Endothelial cell of umbilical vein (primary cell): ENCODE results near the gene MOK. TPM values are rescaled to one million over a fixed set of nuclear protein-coding genes. Genes with fewer than 3 reads are reported as not detected.

Experiments
- BruUV-seq: library from RNA; stranded (reverse); fragments of 400-500 nt; replicated peaks from 2 replicates; lab custom pipeline; 2021; lab: Mats Ljungman, UMichigan
- CTCF ChIA-PET: fragments of 300-600, 350-600 bp; sonication (Branson Sonifier 250); formaldehyde crosslinking; loops from one replicate; lab custom pipeline; 2021; ENCODE audit warnings: antibody characterized with exemption, inconsistent platforms; lab: Charles Lee
- POLR2A ChIA-PET: fragments of 300-600, 350-600 bp; sonication (Branson Sonifier 250); formaldehyde crosslinking; loops from one replicate; lab custom pipeline; 2021; ENCODE audit warnings: antibody characterized with exemption, inconsistent platforms; lab: Charles Lee
- DNase-seq: peaks from one replicate; pipeline ENCODE4 v3.0.0-alpha.2; 2011; ENCODE audit warnings: low read depth, low spot score
- FAIRE-seq: peaks from 2 replicates; lab custom pipeline; 2011; peaks lifted over from hg19 to GRCh38; lab: Jason Lieb, UNC
- H2AFZ ChIP-seq: 2 replicates; pipeline ENCODE4 v1.6.0; 2012; ENCODE audit warnings: low read depth, low read length, control low read depth, inconsistent platforms
- H3K27ac ChIP-seq: 2 replicates; pipeline ENCODE4 v1.5.1; 2011; ENCODE audit warnings: low read depth, mild to moderate bottlenecking, control low read depth, low read length, moderate library complexity; ENCODE audit not compliant: insufficient read depth
- H3K27me3 ChIP-seq, 2 experiments: 2 replicates each; pipeline versions ENCODE4 v1.6.0 to v1.6.1; 2011; ENCODE audit warnings: low read length in 2 of 2, mixed read lengths in 1 of 2; ENCODE audit not compliant: control insufficient read depth in 2 of 2, insufficient read depth in 2 of 2
- H3K36me3 ChIP-seq, 2 experiments: 2 replicates in 1 of 2; 3 replicates in 1 of 2; pipeline ENCODE4 v1.5.1; 2011; ENCODE audit warnings: low read length in 2 of 2, mild to moderate bottlenecking in 1 of 2, moderate library complexity in 1 of 2; ENCODE audit not compliant: control insufficient read depth in 2 of 2, insufficient read depth in 2 of 2; ENCODE audit errors: extremely low read depth in 1 of 2
- H3K4me1 ChIP-seq: 3 replicates; pipeline ENCODE4 v1.5.1; 2011; ENCODE audit warnings: mild to moderate bottlenecking, low read length; ENCODE audit not compliant: control insufficient read depth, insufficient read depth; ENCODE audit errors: extremely low read depth
- H3K4me2 ChIP-seq: 2 replicates; pipeline ENCODE4 v1.6.1; 2011; ENCODE audit warnings: low read length, control low read depth, mixed read lengths; ENCODE audit not compliant: insufficient read depth
- H3K4me3 ChIP-seq, 3 experiments: fragments of 200-600 bp in 1 of 3; sonication (generic), shearing (Covaris generic) in 1 of 3; replicated peaks in 1 of 3; 2 replicates each; pipeline ENCODE4 v1.5.1; 2011 to 2016; ENCODE audit warnings: control low read depth in 3 of 3, low read length in 3 of 3, mild to moderate bottlenecking in 2 of 3, inconsistent platforms in 1 of 3, low read depth in 1 of 3, moderate library complexity in 1 of 3; ENCODE audit not compliant: insufficient read depth in 1 of 3
- H3K79me2 ChIP-seq: 2 replicates; pipeline ENCODE4 v1.6.0; 2012; ENCODE audit warnings: low read length, inconsistent platforms; ENCODE audit not compliant: control insufficient read depth, insufficient read depth
- H3K9ac ChIP-seq: replicated peaks from 2 replicates; pipeline ENCODE3; 2011; ENCODE audit warnings: low read length, control low read depth; ENCODE audit not compliant: insufficient read depth; ENCODE audit errors: extremely low read depth
- H3K9me1 ChIP-seq: replicated peaks from 3 replicates; pipeline ENCODE4 v1.6.0; 2011; ENCODE audit warnings: mild to moderate bottlenecking, low read length; ENCODE audit not compliant: control insufficient read depth, insufficient read depth; ENCODE audit errors: extremely low read depth
- H3K9me3 ChIP-seq: replicated peaks from 2 replicates; pipeline ENCODE4 v1.5.1; 2012; ENCODE audit warnings: low read length, inconsistent platforms; ENCODE audit not compliant: control insufficient read depth, insufficient read depth
- H4K20me1 ChIP-seq: replicated peaks from 2 replicates; pipeline ENCODE3; 2011; ENCODE audit warnings: mild to moderate bottlenecking, low read length; ENCODE audit not compliant: control insufficient read depth, insufficient read depth; ENCODE audit errors: extremely low read depth
- GATA2 ChIP-seq: IDR thresholded peaks from 2 replicates; pipeline ENCODE4 v1.7.0; 2011; ENCODE audit warnings: low read depth, mild to moderate bottlenecking, moderate library complexity, mixed read lengths, low read length; ENCODE audit not compliant: insufficient read length, insufficient read depth
- JUN ChIP-seq: IDR thresholded peaks from 2 replicates; pipeline ENCODE4 v1.6.1; 2011; ENCODE audit warnings: borderline replicate concordance, low read depth; ENCODE audit not compliant: insufficient read length, insufficient read depth
- POLR2A ChIP-seq: IDR thresholded peaks from 2 replicates; pipeline ENCODE4 v1.6.1; 2012; ENCODE audit warnings: low read depth, mild to moderate bottlenecking, control low read depth, low read length
- POLR2AphosphoS5 ChIP-seq: IDR thresholded peaks from 2 replicates; pipeline ENCODE4 v1.6.1; 2012; ENCODE audit warnings: low read depth, mild to moderate bottlenecking, control low read depth, low read length, moderate library complexity; ENCODE audit not compliant: insufficient read depth
- dilution Hi-C: fragments of 300-500 bp; cut with MboI; formaldehyde crosslinking; loops from one replicate; pipeline ENCODE4 v1.15.0; 2019; ENCODE audit warnings: low sequenced_read_pairs; ENCODE audit not compliant: extremely low pct_ligation_motif_present
- intact Hi-C: fragments of 100-400 bp; cut with micrococcal nuclease; formaldehyde crosslinking; loops from one replicate; pipeline ENCODE4 v1.10.0; 2022
- polyA plus RNA-seq, 4 experiments: library from polyadenylated mRNA; depleted of rRNA in 3 of 4; stranded (reverse) in 3 of 4; unstranded in 1 of 4; fragments of >200 nt; gene quantifications; 2 replicates each; pipeline versions ENCODE4 v1.2.1 to v1.2.3, GENCODE V29; 2011 to 2012; ENCODE audit warnings: missing spikeins in 1 of 4
- total RNA-seq: library from RNA; stranded (reverse); gene quantifications from 2 replicates; pipeline ENCODE4 v1.2.3, GENCODE V29; 2021
- TF ChIP-seq, protein P1 (sequence below): IDR thresholded peaks from 2 replicates; pipeline ENCODE4 v1.6.1; 2011; ENCODE audit not compliant: insufficient read depth, insufficient read length
- TF ChIP-seq, protein P2 (sequence below), 2 donors: IDR thresholded peaks; 1 replicate in 1 of 2; 2 replicates in 1 of 2; pipeline ENCODE4 v1.5.1; 2011; ENCODE audit warnings: low read length in 2 of 2, mild to moderate bottlenecking in 2 of 2, moderate library complexity in 2 of 2, control low read depth in 1 of 2, inconsistent platforms in 1 of 2, low read depth in 1 of 2; ENCODE audit not compliant: insufficient read depth in 1 of 2; ENCODE audit errors: extremely low read depth in 1 of 2

The MOK gene
- total and polyA plus RNA-seq, 2 donors (not counting 3 experiments of a cell fraction or from before 2014, with no cell fraction given) = 6.1 to 8.6 TPM

DNA sequence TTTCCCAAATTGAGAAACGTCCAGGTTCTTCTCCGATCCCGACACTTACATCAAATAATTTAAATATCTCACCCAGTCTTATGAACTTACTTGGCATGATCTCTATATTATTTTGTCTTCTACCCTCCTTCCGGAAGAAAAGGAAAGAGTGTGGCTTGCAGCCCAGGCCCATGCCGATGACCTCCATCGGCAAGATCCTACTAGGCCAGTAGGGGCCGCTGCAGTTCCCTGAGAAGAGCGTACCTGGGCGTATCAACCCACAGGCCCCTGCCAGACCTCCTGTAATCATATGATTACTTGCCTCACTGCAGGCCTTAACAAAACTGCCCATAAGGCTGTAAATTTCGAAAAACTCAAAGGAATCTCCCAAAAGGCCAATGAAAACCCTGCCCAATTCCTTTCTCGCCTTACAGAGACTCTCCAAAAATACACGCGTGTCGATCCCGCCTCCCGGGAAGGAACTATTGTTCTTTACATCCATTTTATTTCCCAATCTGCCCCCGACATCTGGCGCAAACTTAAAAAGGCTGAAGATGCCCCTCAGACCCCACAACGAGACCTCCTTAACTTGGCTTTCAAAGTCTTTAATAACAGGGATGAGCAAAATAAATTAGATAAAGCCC, 69.6 kb downstream of the MOK start:
- Histone ChIP-seq H2AFZ (peak overlapping the region; percentile 84), H3K27ac (no peak overlapping the region), H3K9me3 (no peaks in the 10 kb centered on the region), H3K27me3 (no peaks in the 10 kb centered on the region), H3K9me1 (no peaks in the 10 kb centered on the region), H3K4me3 (no peak overlapping the region), H3K36me3 (no peaks in the 10 kb centered on the region), H3K4me1 (peaks cover 3% of the 10 kb centered on the region), H3K9ac (no peak overlapping the region), H3K4me2 (no peak overlapping the region), H4K20me1 (no peaks in the 10 kb centered on the region), H3K79me2 (no peaks in the 10 kb centered on the region)
- TF ChIP-seq JUN (no peak), POLR2A (no peak), GATA2 (no peak), POLR2AphosphoS5 (no peak)
- TF ChIP-seq, protein P1, sequence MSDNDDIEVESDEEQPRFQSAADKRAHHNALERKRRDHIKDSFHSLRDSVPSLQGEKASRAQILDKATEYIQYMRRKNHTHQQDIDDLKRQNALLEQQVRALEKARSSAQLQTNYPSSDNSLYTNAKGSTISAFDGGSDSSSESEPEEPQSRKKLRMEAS = no peak
- TF ChIP-seq, protein P2, sequence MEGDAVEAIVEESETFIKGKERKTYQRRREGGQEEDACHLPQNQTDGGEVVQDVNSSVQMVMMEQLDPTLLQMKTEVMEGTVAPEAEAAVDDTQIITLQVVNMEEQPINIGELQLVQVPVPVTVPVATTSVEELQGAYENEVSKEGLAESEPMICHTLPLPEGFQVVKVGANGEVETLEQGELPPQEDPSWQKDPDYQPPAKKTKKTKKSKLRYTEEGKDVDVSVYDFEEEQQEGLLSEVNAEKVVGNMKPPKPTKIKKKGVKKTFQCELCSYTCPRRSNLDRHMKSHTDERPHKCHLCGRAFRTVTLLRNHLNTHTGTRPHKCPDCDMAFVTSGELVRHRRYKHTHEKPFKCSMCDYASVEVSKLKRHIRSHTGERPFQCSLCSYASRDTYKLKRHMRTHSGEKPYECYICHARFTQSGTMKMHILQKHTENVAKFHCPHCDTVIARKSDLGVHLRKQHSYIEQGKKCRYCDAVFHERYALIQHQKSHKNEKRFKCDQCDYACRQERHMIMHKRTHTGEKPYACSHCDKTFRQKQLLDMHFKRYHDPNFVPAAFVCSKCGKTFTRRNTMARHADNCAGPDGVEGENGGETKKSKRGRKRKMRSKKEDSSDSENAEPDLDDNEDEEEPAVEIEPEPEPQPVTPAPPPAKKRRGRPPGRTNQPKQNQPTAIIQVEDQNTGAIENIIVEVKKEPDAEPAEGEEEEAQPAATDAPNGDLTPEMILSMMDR (IDR thresholded peaks at IDR 0.05; ENCODE audit: extremely low read depth in 1 of 2, insufficient read depth in 1 of 2, low read depth in 1 of 2, low read length in 2 of 2) = peak; percentile 84 to 89
- ChIA-PET POLR2A (no interaction called here), CTCF (interaction anchor here (0.8 to 4.1 kb wide), 3 partner anchors 22 to 78 kb away, joined by 3 to 32 read pairs (median 4); no protein-coding TSS in a partner anchor)
- DNase-seq (peak; percentile 72), FAIRE-seq (peak; percentile 88)
- dilution Hi-C loops = no loop called here
- intact Hi-C loops = loop anchor here (1.0 to 10.0 kb wide), 2 partner anchors 79 to 279 kb away; no protein-coding TSS in a partner anchor
- BruUV-seq = no TSS peak
